Measurements from ENCODE around the gene AJAP1.

Gene AJAP1

GRCh38 chr1:4743978-4744750 is 89.8 kb downstream of the AJAP1 start:
- TF ChIP-seq, protein P1, sequence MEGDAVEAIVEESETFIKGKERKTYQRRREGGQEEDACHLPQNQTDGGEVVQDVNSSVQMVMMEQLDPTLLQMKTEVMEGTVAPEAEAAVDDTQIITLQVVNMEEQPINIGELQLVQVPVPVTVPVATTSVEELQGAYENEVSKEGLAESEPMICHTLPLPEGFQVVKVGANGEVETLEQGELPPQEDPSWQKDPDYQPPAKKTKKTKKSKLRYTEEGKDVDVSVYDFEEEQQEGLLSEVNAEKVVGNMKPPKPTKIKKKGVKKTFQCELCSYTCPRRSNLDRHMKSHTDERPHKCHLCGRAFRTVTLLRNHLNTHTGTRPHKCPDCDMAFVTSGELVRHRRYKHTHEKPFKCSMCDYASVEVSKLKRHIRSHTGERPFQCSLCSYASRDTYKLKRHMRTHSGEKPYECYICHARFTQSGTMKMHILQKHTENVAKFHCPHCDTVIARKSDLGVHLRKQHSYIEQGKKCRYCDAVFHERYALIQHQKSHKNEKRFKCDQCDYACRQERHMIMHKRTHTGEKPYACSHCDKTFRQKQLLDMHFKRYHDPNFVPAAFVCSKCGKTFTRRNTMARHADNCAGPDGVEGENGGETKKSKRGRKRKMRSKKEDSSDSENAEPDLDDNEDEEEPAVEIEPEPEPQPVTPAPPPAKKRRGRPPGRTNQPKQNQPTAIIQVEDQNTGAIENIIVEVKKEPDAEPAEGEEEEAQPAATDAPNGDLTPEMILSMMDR (conservative IDR thresholded peaks at IDR 0.05; ENCODE audit: low read length): no peak
- H3K4me3 ChIP-seq (ENCODE audit: low read length): no peak overlapping the region
- DNase-seq (ENCODE audit: low read depth): peak; percentile 46

DNA sequence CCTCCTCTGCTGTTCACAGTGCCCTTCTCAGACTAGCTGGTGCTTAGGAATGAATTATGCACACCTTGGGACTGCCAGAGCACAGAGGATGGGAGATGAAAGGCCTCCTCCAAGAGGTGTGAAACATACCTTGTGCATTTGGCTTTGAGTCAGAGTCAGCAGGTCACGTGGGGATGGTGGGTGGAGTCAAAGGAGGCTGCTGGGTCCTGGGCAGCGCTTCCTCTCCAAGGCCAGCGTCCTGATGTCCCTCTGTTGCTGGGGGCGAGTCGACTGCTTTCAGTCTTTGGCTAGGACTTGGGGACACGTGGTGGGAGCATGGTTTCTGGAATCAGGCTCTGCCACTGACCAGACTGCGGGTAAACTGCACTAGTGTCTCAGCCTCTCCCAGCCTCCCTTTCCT is 91.2 kb downstream of the AJAP1 start:
- no peak for DNase-seq (ENCODE audit: low read depth)
- H3K4me3 ChIP-seq (ENCODE audit: low read length): no peak overlapping the region
- TF ChIP-seq, protein P1 (conservative IDR thresholded peaks at IDR 0.05; ENCODE audit: low read length): no peak

- H3K4me3 ChIP-seq (ENCODE audit: low read length): no peak overlapping the region
- TF ChIP-seq, protein P1 (conservative IDR thresholded peaks at IDR 0.05; ENCODE audit: low read length): no peak
- no peak for DNase-seq (ENCODE audit: low read depth)
These were observed 95.0 kb downstream of the AJAP1 start for GRCh38 chr1:4749406-4749805.

- DNase-seq (ENCODE audit: low read depth): no peak
- TF ChIP-seq, protein P1 (conservative IDR thresholded peaks at IDR 0.05; ENCODE audit: low read length): no peak
- H3K4me3 ChIP-seq (ENCODE audit: low read length): no peak overlapping the region
These were observed 95.8 kb downstream of the AJAP1 start for GRCh38 chr1:4750177-4750576.

- TF ChIP-seq, protein P1 (conservative IDR thresholded peaks at IDR 0.05; ENCODE audit: low read length): no peak
- no peak for DNase-seq (ENCODE audit: low read depth)
- no peak overlapping the region for H3K4me3 ChIP-seq (ENCODE audit: low read length)
These were observed 97.7 kb downstream of the AJAP1 start for GRCh38 chr1:4752059-4752458.

GRCh38 chr1:4754816-4755215 is 100.4 kb downstream of the AJAP1 start:
- TF ChIP-seq, protein P1 (conservative IDR thresholded peaks at IDR 0.05; ENCODE audit: low read length): no peak
- no peak for DNase-seq (ENCODE audit: low read depth)
- no peak overlapping the region for H3K4me3 ChIP-seq (ENCODE audit: low read length)

DNA sequence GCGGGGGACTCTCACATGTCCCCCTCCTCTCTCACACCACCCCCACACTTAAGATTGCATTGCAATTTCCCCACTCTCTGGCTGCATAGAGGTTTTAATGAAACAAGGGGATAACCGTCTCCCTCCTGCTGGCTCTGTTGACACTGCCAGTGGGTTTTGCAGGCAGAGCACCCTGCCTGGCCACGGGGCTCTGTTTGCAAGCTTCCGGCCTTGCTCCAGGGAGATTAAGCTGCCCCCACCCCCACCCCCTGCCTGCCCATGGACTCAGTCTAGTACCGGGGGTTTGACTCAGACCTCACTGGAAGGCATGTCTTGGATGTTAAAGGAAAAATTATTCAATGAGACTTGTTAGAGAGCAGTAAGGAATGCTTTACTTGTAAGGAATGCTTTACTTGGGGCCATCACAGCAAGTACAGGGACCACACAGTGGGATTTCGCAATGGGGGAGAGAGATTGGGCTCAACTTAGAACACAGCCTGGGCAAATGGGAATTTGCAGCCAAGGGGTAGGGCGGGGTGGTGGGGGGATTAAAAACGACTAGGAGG is 101.0 kb downstream of the AJAP1 start:
- TF ChIP-seq, protein P1 (conservative IDR thresholded peaks at IDR 0.05; ENCODE audit: low read length): no peak
- DNase-seq (ENCODE audit: low read depth): peak; percentile 90
- no peak overlapping the region for H3K4me3 ChIP-seq (ENCODE audit: low read length)
